Muscle layer of colon (tissue), 2 donors: ENCODE results near the gene SERPING1.
"Not testable (repeated sequence)": the region's sequence is repeated elsewhere in the genome, so short reads cannot be mapped to it uniquely, and the experiment has no call there.

ENCODE experiments used
- H3K27ac ChIP-seq: one replicate; pipeline ENCODE4 v1.7.0; 2013; ENCODE audit warnings: low read depth, mild to moderate bottlenecking, low read length, moderate library complexity
- H3K27me3 ChIP-seq, 2 donors: one replicate each; pipeline ENCODE4 v1.7.0; 2013; ENCODE audit warnings: low read length in 2 of 2, mild to moderate bottlenecking in 2 of 2; ENCODE audit not compliant: insufficient read depth in 2 of 2, control insufficient read depth in 1 of 2
- H3K36me3 ChIP-seq: one replicate; pipeline ENCODE4 v1.7.0; 2013; ENCODE audit warnings: mild to moderate bottlenecking, low read length; ENCODE audit not compliant: insufficient read depth
- H3K4me1 ChIP-seq: one replicate; pipeline ENCODE4 v1.7.0; 2013; ENCODE audit warnings: mild to moderate bottlenecking, low read length; ENCODE audit not compliant: insufficient read depth
- H3K4me3 ChIP-seq, 2 donors: one replicate each; pipeline ENCODE4 v1.7.0; 2013; ENCODE audit warnings: low read length in 2 of 2, low read depth in 1 of 2, mild to moderate bottlenecking in 1 of 2, moderate library complexity in 1 of 2
- H3K9ac ChIP-seq: one replicate; pipeline ENCODE4 v1.7.0; 2013; ENCODE audit warnings: low read length
- H3K9me3 ChIP-seq: one replicate; pipeline ENCODE4 v1.7.0; 2013; ENCODE audit warnings: mild to moderate bottlenecking, low read length
- donor health status: abdominal sarcoma.
- donor health status: Adenocarcinoma of cecum.

The SERPING1 gene

DNA sequence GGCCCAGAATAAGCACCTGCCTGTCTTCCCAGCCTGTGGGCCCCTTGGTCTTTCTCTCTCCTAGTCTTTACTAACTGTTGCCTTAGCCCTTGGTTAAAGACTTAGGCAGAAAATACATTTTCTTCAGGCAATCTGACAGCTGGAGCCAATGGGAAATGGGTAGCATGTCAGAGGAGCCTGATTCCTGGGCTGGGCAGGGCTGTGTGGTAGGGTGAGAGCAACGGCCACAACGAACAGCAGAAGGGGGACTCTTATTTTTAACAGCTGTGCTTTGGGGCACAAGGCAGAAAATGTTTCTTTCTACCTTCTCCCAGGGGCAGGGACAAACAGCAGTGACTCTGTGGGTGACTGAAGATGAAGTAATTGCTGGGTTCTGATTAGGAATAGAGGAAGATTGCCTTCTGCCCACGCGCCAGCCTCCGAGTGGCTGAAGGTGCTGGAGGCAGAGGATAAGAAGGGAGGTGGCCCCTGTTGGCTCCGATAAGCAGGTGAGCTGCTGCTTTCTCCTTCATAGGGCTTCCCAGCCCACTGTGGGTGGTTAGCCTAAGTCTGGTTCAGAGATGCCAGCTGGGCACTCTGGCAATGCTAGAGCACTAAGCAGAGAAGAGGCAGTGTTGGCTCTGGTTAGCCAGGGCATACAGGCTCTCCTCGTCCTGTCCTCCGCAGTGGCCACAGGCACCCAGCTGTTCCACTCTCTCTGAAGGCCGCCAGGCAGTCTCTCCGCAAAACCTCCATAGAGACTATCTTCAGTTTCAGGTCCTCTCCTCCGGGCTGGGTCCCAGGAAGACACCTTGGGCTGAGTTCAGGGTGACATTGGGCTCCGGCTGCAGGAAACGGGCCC lies 50.7 kb downstream of the SERPING1 start:
- H3K36me3 ChIP-seq: no peaks in the 10 kb centered on the region
- H3K4me1 ChIP-seq: peaks cover 37% of the 10 kb centered on the region
- H3K27me3 ChIP-seq: peaks cover 49 to 53% of the 10 kb centered on the region in 2 donors
- H3K27ac ChIP-seq: no peak overlapping the region
- H3K4me3 ChIP-seq: peak overlapping the region in 1 of 2 donors; percentile 39
- H3K9ac ChIP-seq: no peak overlapping the region
- no peaks in the 10 kb centered on the region for H3K9me3 ChIP-seq

DNA sequence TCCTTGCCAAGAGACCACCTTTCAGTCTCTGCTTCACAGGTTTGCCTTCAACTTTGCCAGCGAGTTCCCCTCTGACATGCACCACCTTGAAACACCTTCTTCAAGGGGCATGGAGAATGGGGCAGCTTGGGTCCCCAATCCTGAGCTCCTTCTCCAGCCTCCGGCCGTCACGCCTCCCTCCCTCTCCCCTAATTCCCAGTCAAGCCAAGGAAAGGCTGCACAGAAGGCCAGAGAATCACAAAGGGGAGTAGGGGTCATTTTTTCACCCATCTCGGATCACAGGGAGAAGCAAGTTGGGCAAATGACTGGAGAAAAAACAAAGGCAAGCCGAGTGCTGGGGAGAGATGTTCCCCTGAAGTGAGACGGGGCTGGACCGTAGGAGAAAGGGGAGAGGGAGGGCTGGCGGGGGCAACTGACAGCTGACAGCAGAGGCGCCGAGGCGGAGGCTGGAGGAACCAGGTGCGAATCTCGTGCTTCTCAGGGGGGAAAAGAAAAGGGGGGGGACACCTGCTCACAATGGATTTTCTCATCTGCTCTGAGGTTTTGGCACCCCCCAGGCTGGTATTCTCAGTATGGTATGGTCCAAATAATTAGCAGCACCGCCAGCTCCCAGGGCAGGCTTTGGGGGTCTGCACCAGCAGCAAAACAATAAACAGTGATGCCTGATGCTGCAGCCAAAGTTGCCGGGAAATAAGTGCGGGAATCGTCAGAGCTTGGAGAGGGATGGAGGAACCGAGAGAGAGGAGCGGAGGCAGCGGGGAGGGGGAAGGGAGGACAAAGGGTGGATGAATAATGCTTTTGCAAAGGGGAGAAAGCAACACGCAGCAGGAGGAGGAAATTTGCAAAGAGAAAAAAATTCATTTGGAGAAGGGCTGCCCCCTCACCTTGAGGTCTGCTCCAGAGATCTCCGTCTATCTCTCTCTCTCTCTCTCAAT lies 51.6 kb downstream of the SERPING1 start:
- Histone ChIP-seq H3K9me3 (no peaks in the 10 kb centered on the region), H3K9ac (no peak overlapping the region), H3K27ac (no peak overlapping the region), H3K4me3 (peak overlapping the region; percentile 21 to 39), H3K27me3 (peaks cover 49 to 58% of the 10 kb centered on the region in 2 donors), H3K36me3 (no peaks in the 10 kb centered on the region), H3K4me1 (peaks cover 37% of the 10 kb centered on the region)

GRCh38 chr11:57649826-57650738 lies 52.6 kb downstream of the SERPING1 start, which contains the start of gene YPEL4:
TSS of gene YPEL4 (minus strand) at chr11:57649912. CDS start at chr11:57647107, 2,805 bp downstream.
- no peaks in the 10 kb centered on the region for H3K9me3 ChIP-seq
- H3K36me3 ChIP-seq: no peaks in the 10 kb centered on the region
- peak within 1 kb of the TSS; percentile 21 to 39 for H3K4me3 ChIP-seq
- H3K9ac ChIP-seq: no peak within 1 kb of the TSS
- H3K27ac ChIP-seq: no peak within 1 kb of the TSS
- peaks cover 49 to 58% of the 10 kb centered on the region in 2 donors for H3K27me3 ChIP-seq
- H3K4me1 ChIP-seq: peaks cover 30% of the 10 kb centered on the region

- H3K36me3 ChIP-seq: no peaks in the 10 kb centered on the region
- H3K4me1 ChIP-seq: peaks cover 24% of the 10 kb centered on the region
- H3K9ac ChIP-seq: no peak overlapping the region
- no peak overlapping the region for H3K4me3 ChIP-seq
- no peaks in the 10 kb centered on the region for H3K9me3 ChIP-seq
- no peak overlapping the region for H3K27ac ChIP-seq
- H3K27me3 ChIP-seq: peaks cover 49 to 55% of the 10 kb centered on the region in 2 donors
Observed at GRCh38 chr11:57650739-57651090, 53.2 kb downstream of the SERPING1 start.

GRCh38 chr11:57651408-57651807 lies 53.9 kb downstream of the SERPING1 start:
- H3K27me3 ChIP-seq: peaks cover 45 to 49% of the 10 kb centered on the region in 2 donors
- H3K4me3 ChIP-seq: no peak overlapping the region
- H3K4me1 ChIP-seq: peaks cover 17% of the 10 kb centered on the region
- H3K36me3 ChIP-seq: no peaks in the 10 kb centered on the region
- H3K9ac ChIP-seq: no peak overlapping the region
- H3K9me3 ChIP-seq: no peaks in the 10 kb centered on the region
- no peak overlapping the region for H3K27ac ChIP-seq

- H3K9ac ChIP-seq, H3K9me3 ChIP-seq, H3K27ac ChIP-seq, H3K4me3 ChIP-seq, H3K36me3 ChIP-seq: not testable (repeated sequence)
- peaks cover 16% of the 10 kb centered on the region for H3K4me1 ChIP-seq
- peaks cover 37 to 40% of the 10 kb centered on the region in 2 donors for H3K27me3 ChIP-seq
Observed at GRCh38 chr11:57652230-57652629, 54.7 kb downstream of the SERPING1 start.

DNA sequence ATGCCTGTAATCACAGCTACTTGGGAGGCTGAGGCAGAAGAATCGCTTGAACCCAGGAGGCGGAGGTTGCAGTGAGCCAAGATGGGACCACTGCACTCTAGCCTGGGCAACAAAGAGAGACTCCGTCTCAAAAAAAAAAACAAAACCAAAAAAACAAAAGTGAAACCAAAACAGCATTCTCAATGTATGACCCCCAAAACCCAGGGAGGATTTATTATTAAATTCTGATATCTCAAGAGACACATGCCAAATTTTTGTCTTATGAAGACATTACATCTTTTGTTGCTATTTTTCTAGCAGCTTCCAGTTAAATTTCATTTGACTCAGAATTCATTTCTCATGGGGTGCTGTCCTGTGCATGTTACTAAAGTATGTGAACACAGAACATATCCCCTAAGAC lies 55.2 kb downstream of the SERPING1 start:
- no peaks in the 10 kb centered on the region for H3K9me3 ChIP-seq
- H3K27ac ChIP-seq: no peak overlapping the region
- H3K9ac ChIP-seq: no peak overlapping the region
- no peaks in the 10 kb centered on the region for H3K36me3 ChIP-seq
- H3K4me3 ChIP-seq: no peak overlapping the region
- H3K27me3 ChIP-seq: peaks cover 33 to 36% of the 10 kb centered on the region in 2 donors
- peaks cover 16% of the 10 kb centered on the region for H3K4me1 ChIP-seq

DNA sequence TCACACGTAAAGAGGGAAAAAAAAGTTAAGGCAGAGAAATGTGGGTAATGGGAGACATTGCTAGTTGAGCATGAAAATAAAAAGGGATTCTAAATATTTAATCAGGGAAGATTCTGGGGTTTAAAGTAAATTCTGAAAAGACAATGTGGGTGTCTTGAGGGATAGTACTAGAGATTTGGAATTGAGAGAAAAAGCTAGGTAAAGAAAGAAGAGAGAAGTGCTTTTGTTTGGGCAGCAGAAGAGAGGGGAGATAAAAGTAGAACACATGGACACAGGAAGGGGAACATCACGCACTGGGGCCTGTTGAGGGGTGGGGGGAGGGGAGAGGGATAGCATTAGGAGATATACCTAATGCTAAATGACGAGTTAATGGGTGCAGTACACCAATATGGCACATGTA lies 55.7 kb downstream of the SERPING1 start:
- no peak overlapping the region for H3K4me3 ChIP-seq
- H3K4me1 ChIP-seq: peaks cover 14% of the 10 kb centered on the region
- H3K9ac ChIP-seq: no peak overlapping the region
- peaks cover 28 to 31% of the 10 kb centered on the region in 2 donors for H3K27me3 ChIP-seq
- no peak overlapping the region for H3K27ac ChIP-seq
- H3K9me3 ChIP-seq: no peaks in the 10 kb centered on the region
- H3K36me3 ChIP-seq: no peaks in the 10 kb centered on the region

GRCh38 chr11:57656885-57657193 lies 59.4 kb downstream of the SERPING1 start:
- H3K27ac ChIP-seq: peak overlapping the region; percentile 67
- peaks cover 28% of the 10 kb centered on the region for H3K36me3 ChIP-seq
- H3K9ac ChIP-seq: peak overlapping the region; percentile 27
- H3K4me3 ChIP-seq: peak overlapping the region in 1 of 2 donors; percentile 80
- peaks cover 8% of the 10 kb centered on the region for H3K4me1 ChIP-seq
- H3K9me3 ChIP-seq: no peaks in the 10 kb centered on the region
- peaks cover 5 to 12% of the 10 kb centered on the region in 2 donors for H3K27me3 ChIP-seq

- peak within 1 kb of the TSS; percentile 36 for H3K9ac ChIP-seq
- peaks cover 33% of the 10 kb centered on the region for H3K36me3 ChIP-seq
- H3K4me3 ChIP-seq: peak within 1 kb of the TSS; percentile 72 to 80
- peak within 1 kb of the TSS; percentile 67 for H3K27ac ChIP-seq
- H3K9me3 ChIP-seq: no peaks in the 10 kb centered on the region
- peaks cover 8% of the 10 kb centered on the region for H3K4me1 ChIP-seq
- peaks cover 5 to 7% of the 10 kb centered on the region in 2 donors for H3K27me3 ChIP-seq
Observed at GRCh38 chr11:57657194-57658022, 59.9 kb downstream of the SERPING1 start, which contains the start of gene CLP1. TSS of gene CLP1 (plus strand) at chr11:57657762. CDS start at chr11:57659477, 1,715 bp downstream.
